ENCODE results near the gene PINK1.

Gene PINK1

GRCh38 chr1:20678599-20678998, 45.3 kb downstream of the PINK1 start:
- Mint-ChIP-seq H3K27ac (no peak overlapping the region), H3K9me3 (no peaks in the 10 kb centered on the region), H3K27me3 (ENCODE audit: low read depth) (peaks cover 3% of the 10 kb centered on the region), H3K4me1 (no peaks in the 10 kb centered on the region), H3K36me3 (ENCODE audit: low read depth) (no peaks in the 10 kb centered on the region), H3K4me3 (no peak overlapping the region)
- TF ChIP-seq CTCF (IDR thresholded peaks at IDR 0.05; ENCODE audit: unreplicated experiment in 3 of 3), result no peak

DNA sequence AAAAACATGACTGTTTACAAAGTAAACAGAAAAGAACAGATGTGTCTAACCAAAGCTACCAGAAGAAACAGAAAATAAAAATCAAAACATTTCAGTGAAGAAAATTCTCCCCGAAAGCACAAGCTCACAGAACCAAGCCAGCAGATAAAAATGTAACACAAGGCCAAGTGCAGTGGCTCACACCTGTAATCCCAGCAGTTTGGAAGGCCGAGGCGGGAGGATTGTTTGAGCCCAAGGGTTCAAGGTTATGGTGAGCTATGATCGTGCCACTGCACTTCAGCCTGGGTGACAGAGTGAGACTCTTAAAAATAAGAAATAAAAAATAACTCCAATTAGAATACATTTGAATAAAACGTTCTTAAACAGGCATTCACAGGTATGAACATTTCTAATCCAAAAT, 47.0 kb downstream of the PINK1 start:
- no peak overlapping the region for H3K27ac Mint-ChIP-seq
- no peaks in the 10 kb centered on the region for H3K36me3 Mint-ChIP-seq (ENCODE audit: low read depth)
- H3K9me3 Mint-ChIP-seq, result no peaks in the 10 kb centered on the region
- TF ChIP-seq CTCF (IDR thresholded peaks at IDR 0.05; ENCODE audit: unreplicated experiment in 3 of 3), result no peak
- no peak overlapping the region for H3K4me3 Mint-ChIP-seq
- H3K27me3 Mint-ChIP-seq (ENCODE audit: low read depth), result peaks cover 3% of the 10 kb centered on the region
- H3K4me1 Mint-ChIP-seq, result peaks cover 3% of the 10 kb centered on the region

GRCh38 chr1:20681999-20682398, 48.7 kb downstream of the PINK1 start:
- Mint-ChIP-seq H3K27me3 (ENCODE audit: low read depth) (no peaks in the 10 kb centered on the region), H3K36me3 (ENCODE audit: low read depth) (no peaks in the 10 kb centered on the region), H3K4me1 (peaks cover 9% of the 10 kb centered on the region), H3K4me3 (no peak overlapping the region), H3K9me3 (no peaks in the 10 kb centered on the region), H3K27ac (no peak overlapping the region)
- TF ChIP-seq CTCF (IDR thresholded peaks at IDR 0.05; ENCODE audit: unreplicated experiment in 3 of 3), result no peak

- Mint-ChIP-seq H3K27ac (no peak overlapping the region), H3K4me1 (peaks cover 9% of the 10 kb centered on the region)
- no peak for TF ChIP-seq CTCF (IDR thresholded peaks at IDR 0.05; ENCODE audit: unreplicated experiment in 3 of 3)
These were observed 49.4 kb downstream of the PINK1 start for GRCh38 chr1:20682571-20683236.

DNA sequence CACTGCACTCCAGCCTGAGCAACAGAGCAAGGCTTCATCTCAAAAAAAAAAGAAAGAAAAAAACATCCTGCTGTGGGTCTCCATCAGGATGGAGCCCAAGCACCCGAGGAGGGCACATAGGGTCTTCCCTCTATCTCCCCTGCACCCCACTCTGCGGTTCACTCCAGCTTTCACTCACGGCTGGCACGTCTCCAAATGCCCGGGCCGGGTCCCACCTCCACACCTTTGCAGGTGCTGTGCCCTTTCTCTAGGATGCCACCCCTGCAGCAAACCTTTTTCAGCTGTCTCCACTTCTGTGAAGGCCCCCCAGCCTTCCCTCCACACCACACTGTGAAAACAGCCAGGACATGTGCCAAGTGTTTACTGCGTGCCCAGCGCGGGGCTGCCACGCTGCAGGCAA, 50.4 kb downstream of the PINK1 start:
- H3K27ac Mint-ChIP-seq, result no peak overlapping the region
- no peak overlapping the region for H3K4me3 Mint-ChIP-seq
- peaks cover 9% of the 10 kb centered on the region for H3K4me1 Mint-ChIP-seq
- H3K36me3 Mint-ChIP-seq (ENCODE audit: low read depth), result no peaks in the 10 kb centered on the region
- no peaks in the 10 kb centered on the region for H3K9me3 Mint-ChIP-seq
- H3K27me3 Mint-ChIP-seq (ENCODE audit: low read depth), result no peaks in the 10 kb centered on the region
- TF ChIP-seq CTCF (IDR thresholded peaks at IDR 0.05; ENCODE audit: unreplicated experiment in 3 of 3), result no peak

More at GRCh38 chr1:20682571-20683236, 49.4 kb downstream of the PINK1 start:
- Mint-ChIP-seq H3K4me3 (no peak overlapping the region), H3K36me3 (ENCODE audit: low read depth) (no peaks in the 10 kb centered on the region), H3K9me3 (no peaks in the 10 kb centered on the region), H3K27me3 (ENCODE audit: low read depth) (no peaks in the 10 kb centered on the region)

GRCh38 chr1:20684050-20684620, 50.9 kb downstream of the PINK1 start:
- no peaks in the 10 kb centered on the region for H3K9me3 Mint-ChIP-seq
- H3K4me1 Mint-ChIP-seq, result peaks cover 9% of the 10 kb centered on the region
- no peak overlapping the region for H3K27ac Mint-ChIP-seq
- no peak for TF ChIP-seq CTCF (IDR thresholded peaks at IDR 0.05; ENCODE audit: unreplicated experiment in 3 of 3)
- H3K4me3 Mint-ChIP-seq, result no peak overlapping the region
- no peaks in the 10 kb centered on the region for H3K36me3 Mint-ChIP-seq (ENCODE audit: low read depth)
- no peaks in the 10 kb centered on the region for H3K27me3 Mint-ChIP-seq (ENCODE audit: low read depth)
